Stimulated activated CD8-positive, alpha-beta memory T cell treated with anti-CD3 and anti-CD28 coated beads, Interleukin-7, amount 100 ng/mL, for 48 hours (primary cell): ENCODE results near the gene MILR1.
A peak's percentile ranks its signal among the peaks of the same experiment; 100 is the strongest.
"Not testable (repeated sequence)": the region's sequence is repeated elsewhere in the genome, so short reads cannot be mapped to it uniquely, and the experiment has no call there.

ENCODE experiments used
- DNase-seq, 2 donors: peaks; one replicate each; pipeline ENCODE4 v3.0.0-alpha.2; 2020; ENCODE audit warnings: low read depth in 1 of 2; ENCODE audit errors: extremely low read depth in 1 of 2

MILR1 gene

GRCh38 chr17:64470625-64471024 lies 21.7 kb downstream of the MILR1 start:
- DNase-seq = no peak

GRCh38 chr17:64471440-64471839 lies 22.5 kb downstream of the MILR1 start:
- DNase-seq = no peak

GRCh38 chr17:64472564-64472963 lies 23.6 kb downstream of the MILR1 start:
- no peak for DNase-seq

GRCh38 chr17:64477849-64478248 lies 28.9 kb downstream of the MILR1 start:
- DNase-seq = no peak

GRCh38 chr17:64480951-64481350 lies 32.0 kb downstream of the MILR1 start:
- DNase-seq = no peak

- no peak for DNase-seq
These were observed 35.5 kb downstream of the MILR1 start for GRCh38 chr17:64484380-64484779.

GRCh38 chr17:64488301-64488700 lies 39.4 kb downstream of the MILR1 start:
- no peak for DNase-seq

GRCh38 chr17:64491034-64491860 lies 42.3 kb downstream of the MILR1 start:
- peak in 1 of 2 donors; percentile 23 for DNase-seq

GRCh38 chr17:64491994-64492393 lies 43.1 kb downstream of the MILR1 start:
- no peak for DNase-seq

- DNase-seq = no peak
These were observed 43.7 kb downstream of the MILR1 start for GRCh38 chr17:64492481-64493109.

- no peak for DNase-seq
These were observed 45.2 kb downstream of the MILR1 start for GRCh38 chr17:64494121-64494520.

- not testable (repeated sequence) for DNase-seq
These were observed 46.4 kb downstream of the MILR1 start for GRCh38 chr17:64495300-64495699.

- no peak for DNase-seq
These were observed 47.5 kb downstream of the MILR1 start for GRCh38 chr17:64496348-64496785.

- peak; percentile 92 to 95 for DNase-seq
These were observed 48.1 kb downstream of the MILR1 start, which contains the start of gene POLG2 for GRCh38 chr17:64496786-64497564. Gene POLG2 (minus strand): TSS chr17:64497054. CDS start chr17:64496968, 86 bp downstream.

- DNase-seq = peak in 1 of 2 donors; percentile 29
These were observed 48.7 kb downstream of the MILR1 start for GRCh38 chr17:64497565-64498035.

- DNase-seq = no peak
These were observed 49.6 kb downstream of the MILR1 start for GRCh38 chr17:64498308-64499203.

- DNase-seq = no peak
These were observed 51.0 kb downstream of the MILR1 start for GRCh38 chr17:64499805-64500486.

GRCh38 chr17:64500487-64500859 lies 51.6 kb downstream of the MILR1 start:
- no peak for DNase-seq

- no peak for DNase-seq
These were observed 52.2 kb downstream of the MILR1 start for GRCh38 chr17:64500862-64501765.
